B cell (primary cell): Measurements from ENCODE around the gene COG2. TPM values are rescaled to one million over a fixed set of nuclear protein-coding genes. Genes with fewer than 3 reads are reported as not detected.

Experiments
- ATAC-seq: fragments of 200-7000 bp; cut with Tn5 transposase; one replicate; pipeline ENCODE4 v1.10.0; 2021; ENCODE audit warnings: low read depth, mild to moderate bottlenecking, moderate number of reproducible peaks, moderate library complexity
- CTCF ChIA-PET: fragments of 350-600 bp; sonication (Branson Sonifier 250); formaldehyde crosslinking; loops from one replicate; lab custom pipeline; 2021; ENCODE audit warnings: antibody characterized with exemption, inconsistent platforms; lab: Charles Lee
- POLR2A ChIA-PET: fragments of 350-600 bp; sonication (Branson Sonifier 250); formaldehyde crosslinking; loops from one replicate; lab custom pipeline; 2021; ENCODE audit warnings: antibody characterized with exemption; lab: Charles Lee
- DNase-seq: peaks from one replicate; pipeline ENCODE4 v3.0.0; 2013
- H2AFZ ChIP-seq: 2 replicates; pipeline ENCODE4 v1.6.1; 2012; ENCODE audit warnings: mild to moderate bottlenecking, low read depth, low read length; ENCODE audit not compliant: insufficient read depth, poor library complexity, severe bottlenecking
- H3K27ac ChIP-seq, 2 donors: 1 replicate in 1 of 2; 2 replicates in 1 of 2; pipeline ENCODE4 v1.5.1; 2012 to 2013; ENCODE audit warnings: low read length in 2 of 2, mild to moderate bottlenecking in 2 of 2, moderate library complexity in 1 of 2
- H3K27me3 ChIP-seq, 4 experiments: fragments of 200-600 bp in 1 of 4; sonication (generic) in 1 of 4; replicated peaks in 1 of 4; 1 replicate in 2 of 4; 2 replicates in 2 of 4; pipeline versions ENCODE4 v1.6.1 to v1.7.0; 2013 to 2016; ENCODE audit warnings: low read length in 3 of 4, mild to moderate bottlenecking in 2 of 4, mixed read lengths in 1 of 4, moderate library complexity in 1 of 4; ENCODE audit not compliant: insufficient read depth in 4 of 4, control insufficient read depth in 3 of 4; ENCODE audit errors: control extremely low read depth in 1 of 4
- H3K36me3 ChIP-seq, 2 experiments: replicated peaks in 1 of 2; 1 replicate in 1 of 2; 2 replicates in 1 of 2; pipeline versions ENCODE4 v1.6.1 to v1.7.1; 2013; ENCODE audit warnings: low read length in 1 of 2; ENCODE audit not compliant: insufficient read depth in 2 of 2, control insufficient read depth in 1 of 2; ENCODE audit errors: control extremely low read depth in 1 of 2, extremely low read depth in 1 of 2
- H3K4me1 ChIP-seq, 2 donors: fragments of 200-600 bp in 1 of 2; sonication (generic) in 1 of 2; 1 replicate in 1 of 2; 2 replicates in 1 of 2; pipeline versions ENCODE4 v1.5.1 to v1.6.1; 2013 to 2017; ENCODE audit warnings: low read length in 2 of 2; ENCODE audit not compliant: control insufficient read depth in 2 of 2, insufficient read depth in 2 of 2
- H3K4me2 ChIP-seq: replicated peaks from 2 replicates; pipeline ENCODE3; 2012; ENCODE audit warnings: mild to moderate bottlenecking, low read depth, low read length; ENCODE audit not compliant: poor library complexity, severe bottlenecking
- H3K4me3 ChIP-seq, 5 experiments: fragments of 200-600 bp in 1 of 5; sonication (generic) in 1 of 5; 1 replicate in 3 of 5; 2 replicates in 2 of 5; pipeline versions ENCODE4 v1.5.1 to v1.7.0; 2011 to 2016; ENCODE audit warnings: low read length in 4 of 5, mild to moderate bottlenecking in 4 of 5, low read depth in 2 of 5, control low read depth in 1 of 5, moderate library complexity in 1 of 5; ENCODE audit not compliant: insufficient read depth in 1 of 5; ENCODE audit errors: control extremely low read depth in 1 of 5, extremely low read depth in 1 of 5
- H3K79me2 ChIP-seq: fragments of 200-600 bp; sonication (generic); one replicate; pipeline ENCODE4 v1.6.0; 2016; ENCODE audit warnings: low read length; ENCODE audit not compliant: control insufficient read depth, insufficient read depth
- H3K9ac ChIP-seq: fragments of 200-600 bp; sonication (generic); 2 replicates; pipeline ENCODE4 v1.6.1; 2017; ENCODE audit warnings: mild to moderate bottlenecking, low read length, moderate library complexity
- H3K9me3 ChIP-seq, 3 donors: one replicate each; pipeline versions ENCODE4 v1.6.1 to v1.7.1; 2013; ENCODE audit warnings: low read length in 2 of 3; ENCODE audit not compliant: control insufficient read depth in 2 of 3, insufficient read depth in 1 of 3; ENCODE audit errors: control extremely low read depth in 1 of 3
- H4K20me1 ChIP-seq: 2 replicates; pipeline ENCODE4 v1.6.0; 2012; ENCODE audit warnings: mild to moderate bottlenecking, low read length; ENCODE audit not compliant: insufficient read depth, control insufficient read depth, poor library complexity, severe bottlenecking
- H3K27ac Mint-ChIP-seq: one replicate; pipeline ENCODE4 v1.8.0; 2021; ENCODE audit warnings: mixed read lengths
- H3K27me3 Mint-ChIP-seq: one replicate; pipeline ENCODE4 v1.8.0; 2021; ENCODE audit warnings: mixed read lengths
- H3K4me1 Mint-ChIP-seq: one replicate; pipeline ENCODE4 v1.8.0; 2021; ENCODE audit warnings: mixed read lengths
- H3K4me3 Mint-ChIP-seq: one replicate; pipeline ENCODE4 v1.8.0; 2021; ENCODE audit warnings: mixed read lengths
- H3K9me3 Mint-ChIP-seq: one replicate; pipeline ENCODE4 v1.8.0; 2022; ENCODE audit warnings: mixed read lengths; ENCODE audit not compliant: insufficient read depth
- EZH2 ChIP-seq: IDR thresholded peaks from 2 replicates; pipeline ENCODE4 v1.6.1; 2012; ENCODE audit warnings: borderline replicate concordance, low read depth, mild to moderate bottlenecking, moderate library complexity, low read length; ENCODE audit not compliant: insufficient read depth, poor library complexity, severe bottlenecking
- WGBS: methylation state at CpG from one replicate; pipeline ENCODE4 v1.1.5; 2013; ENCODE audit warnings: missing lambda C conversion rate; ENCODE audit not compliant: insufficient coverage; 5-methylcytosine and 5-hydroxymethylcytosine counted together
- intact Hi-C: fragments of 100-400 bp; cut with micrococcal nuclease; formaldehyde crosslinking; loops from one replicate; pipeline ENCODE4 v1.10.0; 2022
- polyA plus RNA-seq: library from polyadenylated mRNA; depleted of rRNA; stranded (reverse); fragments of >200 nt; gene quantifications from 2 replicates; pipeline ENCODE4 v1.2.3, GENCODE V29; 2012
- total RNA-seq, 2 donors: library from RNA; stranded (reverse); fragments of 120-200 nt in 1 of 2; gene quantifications; 1 replicate in 1 of 2; 2 replicates in 1 of 2; pipeline versions ENCODE4 v1.2.3 to v1.2.4, GENCODE V29; 2013 to 2022
- TF ChIP-seq, protein P1 (sequence below): fragments of 200-600 bp; IDR thresholded peaks from one replicate; pipeline ENCODE4 v1.8.0; 2022; ENCODE audit warnings: antibody characterized with exemption, mild to moderate bottlenecking

COG2 gene
- total and polyA plus RNA-seq, 2 donors (not counting 1 experiment from before 2014, with no cell fraction given), result 17.0 to 42.5 TPM

- Histone ChIP-seq H3K9ac (no peak overlapping the region), H3K9me3 (no peaks in the 10 kb centered on the region), H2AFZ (no peak overlapping the region), H3K27ac (no peak overlapping the region), H3K27me3 (no peaks in the 10 kb centered on the region), H3K4me2 (no peak overlapping the region), H3K36me3 (no peaks in the 10 kb centered on the region), H4K20me1 (no peaks in the 10 kb centered on the region), H3K79me2 (no peaks in the 10 kb centered on the region), H3K4me3 (no peak overlapping the region), H3K4me1 (no peaks in the 10 kb centered on the region)
- ChIA-PET POLR2A (no interaction called here), CTCF (no interaction called here)
- 100% methylated on average over 2 of the region's 3 CpGs for WGBS
- TF ChIP-seq, protein P1, sequence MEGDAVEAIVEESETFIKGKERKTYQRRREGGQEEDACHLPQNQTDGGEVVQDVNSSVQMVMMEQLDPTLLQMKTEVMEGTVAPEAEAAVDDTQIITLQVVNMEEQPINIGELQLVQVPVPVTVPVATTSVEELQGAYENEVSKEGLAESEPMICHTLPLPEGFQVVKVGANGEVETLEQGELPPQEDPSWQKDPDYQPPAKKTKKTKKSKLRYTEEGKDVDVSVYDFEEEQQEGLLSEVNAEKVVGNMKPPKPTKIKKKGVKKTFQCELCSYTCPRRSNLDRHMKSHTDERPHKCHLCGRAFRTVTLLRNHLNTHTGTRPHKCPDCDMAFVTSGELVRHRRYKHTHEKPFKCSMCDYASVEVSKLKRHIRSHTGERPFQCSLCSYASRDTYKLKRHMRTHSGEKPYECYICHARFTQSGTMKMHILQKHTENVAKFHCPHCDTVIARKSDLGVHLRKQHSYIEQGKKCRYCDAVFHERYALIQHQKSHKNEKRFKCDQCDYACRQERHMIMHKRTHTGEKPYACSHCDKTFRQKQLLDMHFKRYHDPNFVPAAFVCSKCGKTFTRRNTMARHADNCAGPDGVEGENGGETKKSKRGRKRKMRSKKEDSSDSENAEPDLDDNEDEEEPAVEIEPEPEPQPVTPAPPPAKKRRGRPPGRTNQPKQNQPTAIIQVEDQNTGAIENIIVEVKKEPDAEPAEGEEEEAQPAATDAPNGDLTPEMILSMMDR, result no peak
- TF ChIP-seq EZH2, result no peak
- Mint-ChIP-seq H3K27ac (no peak overlapping the region), H3K4me3 (no peak overlapping the region), H3K9me3 (no peaks in the 10 kb centered on the region), H3K27me3 (peaks cover 24% of the 10 kb centered on the region), H3K4me1 (no peaks in the 10 kb centered on the region)
- DNase-seq (no peak), ATAC-seq (no peak)
- intact Hi-C loops, result no loop called here
Measured at GRCh38 chr1:230711245-230711644, 69.0 kb downstream of the COG2 start.

- no peaks in the 10 kb centered on the region for H3K9me3 ChIP-seq
- H3K79me2 ChIP-seq, result no peaks in the 10 kb centered on the region
- ChIA-PET POLR2A (no interaction called here), CTCF (no interaction called here)
- H3K27ac ChIP-seq, result no peak overlapping the region
- no peak overlapping the region for H2AFZ ChIP-seq
- Mint-ChIP-seq H3K4me1 (no peaks in the 10 kb centered on the region), H3K27me3 (peaks cover 20% of the 10 kb centered on the region), H3K4me3 (no peak overlapping the region), H3K27ac (no peak overlapping the region), H3K9me3 (peaks cover 4% of the 10 kb centered on the region)
- no peak overlapping the region for H3K4me3 ChIP-seq
- H3K4me2 ChIP-seq, result no peak overlapping the region
- intact Hi-C loops, result no loop called here
- no peak overlapping the region for H3K9ac ChIP-seq
- no peak for ATAC-seq
- no peaks in the 10 kb centered on the region for H3K36me3 ChIP-seq
- 95% methylated on average over 17 of the region's 17 CpGs for WGBS
- no peaks in the 10 kb centered on the region for H4K20me1 ChIP-seq
- TF ChIP-seq, protein P1, result no peak
- TF ChIP-seq EZH2, result no peak
- no peaks in the 10 kb centered on the region for H3K4me1 ChIP-seq
- no peaks in the 10 kb centered on the region for H3K27me3 ChIP-seq
- DNase-seq, result no peak
Measured at GRCh38 chr1:230712470-230712942, 70.2 kb downstream of the COG2 start.
